Activated CD4-positive, alpha-beta T cell treated with anti-CD3 and anti-CD28 coated beads, Interleukin-2, amount 10 ng/mL, durations not matched to agents 24 days and 14 days (primary cell): ENCODE measurements around the gene EVA1A. TPM values are rescaled to one million over a fixed set of nuclear protein-coding genes. Genes with fewer than 3 reads are reported as not detected.

Experiments used
- DNase-seq: peaks from one replicate; pipeline ENCODE4 v3.0.0; 2022
- H3K27ac Mint-ChIP-seq: one replicate; pipeline ENCODE4 v1.8.0; 2022; ENCODE audit warnings: mild to moderate bottlenecking, mixed read lengths
- H3K27me3 Mint-ChIP-seq: one replicate; pipeline ENCODE4 v1.8.0; 2022; ENCODE audit warnings: mixed read lengths
- H3K36me3 Mint-ChIP-seq: one replicate; pipeline ENCODE4 v1.8.0; 2022; ENCODE audit warnings: low read depth, mild to moderate bottlenecking, mixed read lengths
- H3K4me1 Mint-ChIP-seq: one replicate; pipeline ENCODE4 v1.8.0; 2021; ENCODE audit warnings: mixed read lengths
- H3K4me3 Mint-ChIP-seq: one replicate; pipeline ENCODE4 v1.8.0; 2022; ENCODE audit warnings: mild to moderate bottlenecking, moderate library complexity, mixed read lengths
- H3K9me3 Mint-ChIP-seq: one replicate; pipeline ENCODE4 v1.8.0; 2021; ENCODE audit warnings: mixed read lengths
- intact Hi-C: fragments of 100-400 bp; cut with micrococcal nuclease; formaldehyde crosslinking; loops from one replicate; pipeline ENCODE4 v1.15.1; 2023
- total RNA-seq: library from RNA; stranded (reverse); gene quantifications from 2 replicates; pipeline ENCODE4 v1.2.3, GENCODE V29; 2022

The EVA1A gene
- total RNA-seq, 1 donor from 2014 or later = not detected

DNA sequence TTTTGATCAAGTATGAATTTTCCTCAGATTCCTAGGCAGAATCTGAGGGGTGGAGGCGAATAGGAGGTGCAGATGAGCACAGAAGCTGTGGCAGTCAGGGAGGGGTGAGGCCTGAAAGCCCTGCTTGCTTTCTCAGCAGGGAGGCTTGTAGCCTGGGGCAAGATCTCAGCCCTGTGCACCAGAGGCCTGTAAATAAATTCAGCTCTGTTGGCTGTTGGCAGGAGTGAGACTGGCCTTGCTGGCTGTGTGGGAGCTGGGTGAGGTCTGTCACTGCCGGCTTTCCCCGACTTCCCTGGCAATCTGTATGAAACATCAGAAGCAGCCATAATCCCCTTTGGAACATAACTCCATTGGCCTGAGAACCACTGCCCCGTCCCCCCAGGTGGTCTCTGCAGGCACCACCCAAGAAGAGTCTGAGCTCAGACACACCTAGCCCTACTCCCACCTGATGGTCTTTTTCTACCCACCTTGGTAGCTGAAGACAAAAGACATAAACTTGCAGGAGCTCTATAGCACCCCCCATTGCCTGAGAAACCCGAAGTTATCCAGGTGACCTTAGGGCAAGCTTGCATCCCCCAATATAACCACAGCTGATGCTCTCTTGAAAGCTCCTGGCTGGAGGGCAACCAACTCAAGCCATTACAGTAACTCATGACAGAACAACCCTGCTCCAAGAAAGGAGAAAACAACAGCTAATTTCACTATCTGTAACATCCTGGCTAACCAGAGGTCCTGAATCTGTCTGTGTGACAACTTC, 32.3 kb downstream of the EVA1A start:
- peak; percentile 30 for DNase-seq
- intact Hi-C loops = no loop called here
- H3K36me3 Mint-ChIP-seq = no peaks in the 10 kb centered on the region
- no peak overlapping the region for H3K4me3 Mint-ChIP-seq
- H3K4me1 Mint-ChIP-seq = no peaks in the 10 kb centered on the region
- no peaks in the 10 kb centered on the region for H3K9me3 Mint-ChIP-seq
- H3K27me3 Mint-ChIP-seq = peaks cover 12% of the 10 kb centered on the region
- H3K27ac Mint-ChIP-seq = no peak overlapping the region

DNA sequence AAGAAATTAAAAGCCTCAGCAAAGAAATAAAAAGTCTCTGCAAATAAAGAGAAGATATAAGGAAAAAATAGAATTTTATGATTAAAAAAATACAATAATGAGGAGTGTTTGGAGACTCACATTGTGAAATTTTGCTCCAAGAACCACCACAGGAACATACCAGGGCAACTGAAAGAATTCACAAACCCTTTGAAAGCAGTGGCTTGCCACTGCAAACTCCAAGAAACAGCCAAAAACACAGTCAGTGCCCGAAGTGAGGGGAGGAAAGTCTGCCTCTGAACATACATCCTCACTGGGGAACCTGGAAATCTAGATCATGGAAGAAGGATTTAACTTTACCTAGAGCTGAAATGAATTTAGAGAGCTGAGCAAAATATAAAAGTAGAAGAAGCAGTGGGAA, 33.1 kb downstream of the EVA1A start:
- Mint-ChIP-seq H3K9me3 (no peaks in the 10 kb centered on the region), H3K4me1 (no peaks in the 10 kb centered on the region), H3K4me3 (no peak overlapping the region), H3K36me3 (no peaks in the 10 kb centered on the region), H3K27ac (no peak overlapping the region), H3K27me3 (peaks cover 12% of the 10 kb centered on the region)
- DNase-seq = no peak
- intact Hi-C loops = no loop called here

DNA sequence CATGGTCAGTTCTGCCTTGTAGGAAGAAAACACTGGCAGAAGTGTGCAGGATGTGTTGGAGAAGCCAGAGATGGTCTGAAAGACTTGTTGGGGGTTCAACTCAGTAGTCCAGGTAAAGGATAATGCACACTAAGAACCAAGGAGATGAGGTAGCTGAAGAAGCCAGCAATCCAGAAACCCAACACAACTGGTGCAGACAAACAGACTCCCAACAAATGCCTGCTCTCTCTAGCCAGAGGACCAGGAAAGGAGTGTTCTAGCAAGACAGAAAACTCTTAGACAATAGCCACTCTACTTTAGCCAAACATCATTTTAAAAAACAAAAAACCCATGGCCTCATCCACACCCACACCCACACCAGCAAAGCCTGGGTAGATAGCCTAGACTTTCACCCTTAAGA, 33.9 kb downstream of the EVA1A start:
- intact Hi-C loops = no loop called here
- Mint-ChIP-seq H3K36me3 (no peaks in the 10 kb centered on the region), H3K4me1 (no peaks in the 10 kb centered on the region), H3K9me3 (no peaks in the 10 kb centered on the region), H3K27ac (no peak overlapping the region), H3K27me3 (peaks cover 12% of the 10 kb centered on the region), H3K4me3 (no peak overlapping the region)
- DNase-seq = peak; percentile 29

DNA sequence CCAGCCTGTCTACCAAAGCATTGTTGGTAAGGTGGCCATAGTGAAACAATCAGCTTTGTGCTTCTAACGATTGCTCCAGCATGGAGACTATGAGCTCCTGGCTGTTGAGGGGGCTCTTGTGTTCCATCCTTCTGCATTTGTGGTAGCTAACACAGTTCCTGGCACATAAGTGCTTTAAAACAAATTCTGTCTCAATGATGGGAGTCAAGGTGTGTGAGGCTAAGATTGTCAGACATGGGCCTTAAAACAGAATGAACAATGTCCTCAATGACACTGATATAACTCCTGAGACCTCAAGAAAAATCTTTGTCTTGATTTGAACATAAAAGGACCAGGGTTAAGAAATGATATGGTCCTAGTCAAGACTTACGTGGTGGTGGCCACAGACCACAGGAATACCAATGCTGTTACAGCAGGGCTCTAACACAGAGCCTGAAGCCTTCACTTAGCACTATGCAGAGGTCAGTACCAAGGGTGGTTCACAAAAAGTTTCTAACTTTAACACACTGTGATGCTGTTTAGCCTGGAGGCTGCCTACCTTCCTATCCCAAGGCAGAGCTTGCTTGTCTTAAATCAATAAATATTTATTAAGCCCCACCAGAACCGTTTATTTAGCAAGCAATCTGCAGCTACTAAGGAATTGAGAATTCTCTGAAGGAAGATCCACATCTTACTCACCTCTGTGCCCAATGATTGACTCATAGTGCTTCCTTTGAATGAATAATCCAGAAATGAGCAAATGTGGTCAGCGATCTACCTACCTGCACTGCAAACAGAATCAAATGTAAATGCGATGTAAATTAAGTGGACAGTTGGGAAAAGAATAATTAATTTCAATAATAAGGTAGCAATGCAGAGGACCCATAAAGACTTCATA, 35.1 kb downstream of the EVA1A start:
- Mint-ChIP-seq H3K4me3 (no peak overlapping the region), H3K4me1 (no peaks in the 10 kb centered on the region), H3K27ac (no peak overlapping the region), H3K36me3 (no peaks in the 10 kb centered on the region), H3K9me3 (no peaks in the 10 kb centered on the region), H3K27me3 (peaks cover 12% of the 10 kb centered on the region)
- intact Hi-C loops = no loop called here
- DNase-seq = peak; percentile 30

DNA sequence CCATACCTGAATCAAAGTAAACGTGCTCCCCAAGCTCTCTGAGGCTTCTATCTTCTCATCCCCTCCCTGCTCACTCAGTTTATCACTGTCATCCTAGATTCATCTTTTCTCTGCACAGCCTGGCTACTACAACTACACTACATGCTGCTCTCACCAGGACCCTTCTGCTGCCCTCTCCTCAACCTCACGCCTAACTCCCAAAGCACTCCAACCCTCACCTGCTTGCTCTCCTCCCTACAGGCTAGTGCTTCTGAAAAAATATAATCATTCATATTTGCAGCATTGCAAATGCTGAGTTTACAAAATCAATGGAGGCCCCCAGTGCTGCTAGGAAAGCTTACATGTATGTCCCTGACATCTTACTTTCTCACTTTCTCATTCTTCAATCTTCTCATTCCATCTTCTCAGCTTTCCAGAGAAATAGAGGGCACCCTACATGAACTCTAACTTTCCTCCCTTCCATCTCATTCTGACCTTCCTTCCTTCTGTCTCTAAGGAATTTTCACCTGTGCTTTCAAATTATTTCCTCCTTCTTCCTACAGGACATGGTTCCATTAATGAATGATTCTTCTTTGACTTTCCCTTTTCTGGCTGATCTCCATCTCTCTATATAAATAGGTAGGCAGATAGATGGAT, 36.3 kb downstream of the EVA1A start:
- Mint-ChIP-seq H3K4me1 (no peaks in the 10 kb centered on the region), H3K27ac (no peak overlapping the region), H3K36me3 (no peaks in the 10 kb centered on the region)

DNA sequence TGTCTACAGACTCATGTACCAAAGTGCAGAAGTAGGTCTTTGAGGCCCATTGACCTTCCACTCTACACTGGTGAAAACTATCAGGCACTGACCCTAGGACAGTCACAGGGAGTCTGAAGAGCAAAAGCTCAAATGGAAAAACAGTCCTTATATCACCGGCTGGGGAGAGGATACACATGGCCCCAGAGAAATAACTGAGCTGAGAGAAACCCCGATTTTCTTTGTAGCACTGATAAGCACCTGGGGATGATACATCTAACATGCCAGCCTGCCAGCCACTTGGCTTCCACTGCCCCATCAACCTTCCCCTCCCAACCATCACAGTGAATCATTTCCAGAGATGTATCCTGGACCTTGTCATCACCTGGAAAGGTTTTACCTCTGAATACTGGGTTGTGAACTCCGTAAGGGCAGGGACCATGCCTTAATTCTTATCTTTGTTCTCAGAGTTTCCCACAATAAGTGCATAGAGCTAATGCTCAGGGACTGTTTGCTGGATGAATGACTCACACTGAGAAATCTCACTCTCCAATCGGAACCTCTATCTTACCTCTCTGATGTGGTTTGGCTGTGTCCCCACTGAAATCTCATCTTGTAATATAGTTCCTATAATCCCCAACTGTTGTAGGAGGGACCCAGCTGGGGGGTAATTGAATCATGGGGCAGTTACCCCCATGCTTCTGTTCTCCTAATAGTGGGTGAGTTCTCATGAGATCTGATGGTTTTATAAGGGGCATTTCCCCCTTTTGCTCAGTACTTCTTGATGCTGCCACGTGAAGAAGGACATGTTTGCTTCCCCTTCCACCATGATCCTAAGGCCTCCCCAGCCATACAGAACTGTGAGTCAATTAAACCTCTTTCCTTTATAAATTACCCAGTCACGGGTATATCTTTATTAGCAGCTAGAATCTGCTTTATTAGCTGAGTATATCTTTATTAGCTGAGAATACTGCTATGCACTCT, 37.1 kb downstream of the EVA1A start:
- no peaks in the 10 kb centered on the region for H3K9me3 Mint-ChIP-seq
- H3K27me3 Mint-ChIP-seq = peaks cover 10% of the 10 kb centered on the region
- H3K27ac Mint-ChIP-seq = no peak overlapping the region
- no peaks in the 10 kb centered on the region for H3K36me3 Mint-ChIP-seq
- no peak overlapping the region for H3K4me3 Mint-ChIP-seq
- no peak for DNase-seq
- intact Hi-C loops = no loop called here
- no peaks in the 10 kb centered on the region for H3K4me1 Mint-ChIP-seq

More for the DNA sequence above, 36.3 kb downstream of the EVA1A start:
- intact Hi-C loops = no loop called here
- H3K4me3 Mint-ChIP-seq = no peak overlapping the region
- H3K9me3 Mint-ChIP-seq = no peaks in the 10 kb centered on the region
- H3K27me3 Mint-ChIP-seq = peaks cover 12% of the 10 kb centered on the region
- DNase-seq = no peak

DNA sequence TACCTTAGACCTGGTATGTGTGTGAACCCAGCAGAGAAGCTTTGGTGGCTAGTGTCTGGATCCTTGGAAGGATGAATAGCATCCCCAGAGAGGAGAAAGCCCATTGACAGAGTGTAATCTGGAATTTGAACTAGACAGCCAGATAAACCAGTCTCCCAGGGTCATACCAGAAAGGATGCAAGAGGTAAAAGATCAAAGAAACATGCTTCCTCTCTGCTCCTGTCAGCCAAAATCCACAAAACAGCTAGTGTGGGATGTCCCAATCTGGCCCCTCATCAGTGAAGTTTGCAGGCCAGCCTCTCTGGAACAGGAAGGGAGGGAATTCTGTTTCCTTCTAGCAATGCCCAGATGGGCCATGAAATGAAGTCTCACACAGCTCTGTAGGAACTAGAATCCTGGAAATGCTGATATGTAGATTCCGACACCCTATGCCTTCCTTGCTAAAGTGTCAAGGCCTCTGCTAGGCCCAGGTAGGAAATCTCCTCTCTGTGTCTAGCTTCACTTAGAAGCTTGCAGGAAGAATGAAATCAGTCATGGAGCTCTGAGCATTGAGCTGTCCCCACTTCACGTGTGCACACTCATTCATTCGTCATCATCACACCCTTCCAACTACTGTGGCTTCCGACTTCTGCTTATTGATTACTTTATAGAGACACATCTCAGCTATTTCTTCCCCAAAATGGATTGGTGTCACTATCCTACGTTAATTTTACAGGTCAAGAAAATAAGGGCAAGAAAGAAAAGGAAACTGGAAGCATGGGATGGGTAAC, 38.0 kb downstream of the EVA1A start:
- no peaks in the 10 kb centered on the region for H3K36me3 Mint-ChIP-seq
- intact Hi-C loops = no loop called here
- DNase-seq = no peak
- H3K27ac Mint-ChIP-seq = no peak overlapping the region
- no peak overlapping the region for H3K4me3 Mint-ChIP-seq
- no peaks in the 10 kb centered on the region for H3K9me3 Mint-ChIP-seq
- H3K4me1 Mint-ChIP-seq = no peaks in the 10 kb centered on the region
- H3K27me3 Mint-ChIP-seq = peaks cover 10% of the 10 kb centered on the region

DNA sequence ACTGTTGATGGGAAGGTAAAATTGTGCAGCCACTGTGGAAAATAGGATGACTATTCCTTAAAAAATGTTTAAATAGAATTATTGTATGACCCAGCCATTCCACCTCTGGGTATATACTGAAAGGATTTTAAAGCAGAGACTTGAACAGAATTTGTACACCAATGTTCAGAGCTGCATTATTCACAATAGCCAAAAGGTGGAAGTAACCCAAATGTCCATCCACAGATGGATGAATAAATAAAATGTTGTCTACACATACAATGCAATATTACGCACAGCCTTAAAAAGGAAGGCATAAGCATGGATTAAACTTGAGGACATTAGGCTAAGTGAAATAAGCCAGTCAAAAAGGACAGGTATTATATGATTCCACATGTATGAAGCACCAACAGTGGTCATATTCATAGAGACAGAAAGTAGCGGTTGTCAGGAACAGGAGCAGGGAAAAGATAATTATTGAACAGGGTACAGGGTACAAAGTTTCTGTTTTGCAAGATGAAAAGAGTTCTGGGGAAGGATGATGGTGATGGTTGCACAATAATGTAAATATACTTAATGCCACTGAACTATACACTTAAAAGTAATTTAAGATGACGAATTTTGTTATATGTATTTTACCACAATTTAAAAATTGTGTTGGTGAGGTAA, 39.4 kb downstream of the EVA1A start:
- H3K9me3 Mint-ChIP-seq = no peaks in the 10 kb centered on the region
- intact Hi-C loops = no loop called here

DNA sequence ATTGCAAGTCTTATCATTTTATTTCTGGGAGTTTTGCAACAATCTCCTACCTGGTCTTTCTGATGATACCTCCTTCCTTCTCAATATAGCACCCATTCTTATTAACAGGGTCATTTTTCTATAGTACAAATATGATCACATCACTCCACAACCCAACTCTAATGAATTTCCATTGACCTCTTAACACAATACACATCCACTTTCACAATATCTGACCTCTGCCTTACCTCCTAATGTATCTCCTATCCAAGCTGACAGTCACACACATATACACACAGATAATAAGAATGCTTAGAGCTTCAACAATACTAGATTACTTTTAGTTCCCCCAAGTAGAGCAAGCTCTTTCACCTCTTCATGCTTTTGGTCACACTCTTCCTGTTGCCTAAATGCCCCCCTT, 40.9 kb downstream of the EVA1A start:
- Mint-ChIP-seq H3K4me3 (no peak overlapping the region), H3K27ac (no peak overlapping the region), H3K36me3 (no peaks in the 10 kb centered on the region), H3K9me3 (no peaks in the 10 kb centered on the region), H3K4me1 (no peaks in the 10 kb centered on the region), H3K27me3 (peaks cover 12% of the 10 kb centered on the region)
- intact Hi-C loops = no loop called here
- DNase-seq = no peak

More for the DNA sequence above, 39.4 kb downstream of the EVA1A start:
- no peak overlapping the region for H3K4me3 Mint-ChIP-seq
- no peak overlapping the region for H3K27ac Mint-ChIP-seq
- H3K27me3 Mint-ChIP-seq = peaks cover 12% of the 10 kb centered on the region
- H3K36me3 Mint-ChIP-seq = no peaks in the 10 kb centered on the region
- H3K4me1 Mint-ChIP-seq = no peaks in the 10 kb centered on the region
- no peak for DNase-seq

DNA sequence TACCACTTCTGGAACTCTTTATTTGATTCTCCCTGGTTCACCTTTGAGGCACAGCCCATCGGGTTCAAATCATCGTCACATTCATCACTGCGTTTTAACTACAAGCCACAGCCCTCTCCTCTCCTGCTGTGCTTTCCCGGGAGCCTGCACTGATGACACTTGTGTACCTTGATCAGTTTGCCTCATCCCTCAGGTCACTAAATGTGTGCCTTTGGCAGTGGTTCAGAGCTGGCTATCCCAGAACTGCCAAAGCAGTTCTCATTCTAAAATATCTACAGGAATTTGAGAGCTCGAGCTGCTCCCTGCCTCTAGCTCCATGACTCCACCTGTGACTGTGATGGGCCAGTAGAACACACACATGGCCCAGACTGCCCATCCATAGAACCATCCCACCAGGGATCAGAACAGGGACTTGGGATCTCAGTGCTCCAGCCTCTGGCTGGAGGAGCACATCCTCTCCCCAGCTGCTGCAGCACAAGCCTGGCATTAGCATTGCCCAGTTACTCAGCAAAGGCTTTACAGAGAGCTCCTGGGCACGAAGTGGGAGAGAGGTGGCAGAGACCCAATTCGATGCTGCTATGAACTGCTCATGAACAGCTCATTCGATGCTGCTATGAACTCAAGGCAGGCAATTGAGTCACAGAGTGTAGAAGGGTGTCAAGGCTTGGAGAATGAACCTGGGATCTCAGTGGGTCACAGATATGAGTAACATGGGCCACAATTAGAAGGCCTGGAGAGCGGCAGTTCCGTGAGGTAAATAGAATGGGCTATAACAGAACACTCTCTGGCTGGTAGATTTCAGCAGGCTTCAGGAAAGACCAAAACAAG, 41.9 kb downstream of the EVA1A start:
- Mint-ChIP-seq H3K4me1 (no peaks in the 10 kb centered on the region), H3K9me3 (no peaks in the 10 kb centered on the region), H3K36me3 (no peaks in the 10 kb centered on the region), H3K27me3 (peaks cover 12% of the 10 kb centered on the region), H3K27ac (no peak overlapping the region), H3K4me3 (no peak overlapping the region)
- DNase-seq = no peak
- intact Hi-C loops = no loop called here

DNA sequence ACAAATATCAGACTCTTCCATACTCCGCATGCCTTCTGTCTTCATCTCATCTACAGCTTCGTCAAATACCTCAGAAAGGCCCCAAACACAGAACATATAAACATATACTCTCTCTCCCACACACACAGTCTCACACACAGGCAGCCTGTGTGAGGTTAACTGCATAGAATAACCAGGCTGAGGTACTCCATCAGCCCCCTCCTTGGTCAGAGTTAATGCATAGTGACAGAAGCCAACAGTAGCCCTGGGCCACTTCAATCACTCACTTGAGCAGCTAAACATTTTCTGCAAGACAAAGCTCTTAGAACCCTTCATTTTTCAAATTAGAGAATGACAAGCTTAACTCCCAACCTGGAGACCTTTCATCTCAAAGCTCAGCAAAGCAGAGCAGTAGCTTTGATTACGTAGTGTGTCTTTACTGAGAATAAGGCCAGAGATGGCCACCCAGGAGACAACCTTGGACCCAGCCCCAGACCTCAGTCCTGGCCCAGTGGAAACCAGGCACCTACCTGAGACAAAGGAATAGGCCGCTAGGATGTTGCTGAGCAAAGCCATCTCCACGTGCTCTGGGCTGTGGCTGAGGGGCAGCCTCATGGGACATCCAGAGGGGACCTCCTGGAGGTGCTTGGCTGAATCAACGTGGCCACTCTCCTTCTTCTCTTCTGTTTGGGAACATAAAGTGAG, 43.0 kb downstream of the EVA1A start:
- Mint-ChIP-seq H3K4me1 (no peaks in the 10 kb centered on the region), H3K36me3 (no peaks in the 10 kb centered on the region), H3K27ac (no peak overlapping the region), H3K27me3 (peaks cover 12% of the 10 kb centered on the region), H3K9me3 (peaks cover 6% of the 10 kb centered on the region), H3K4me3 (no peak overlapping the region)
- intact Hi-C loops = no loop called here
- no peak for DNase-seq
